ENCODE data around the gene NPEPPS. TPM values are rescaled to one million over a fixed set of nuclear protein-coding genes. Genes with fewer than 3 reads are reported as not detected.
"Not testable (repeated sequence)": the region's sequence is repeated elsewhere in the genome, so short reads cannot be mapped to it uniquely, and the experiment has no call there.

NPEPPS gene
- total RNA-seq, 1 donor from 2014 or later, result 106 TPM

GRCh38 chr17:47522341-47522740 is 8.6 kb upstream of the NPEPPS start:
- H3K9me3 Mint-ChIP-seq; intact Hi-C loops (cut with micrococcal nuclease); H3K4me1 Mint-ChIP-seq (ENCODE audit: low read depth); H3K27me3 Mint-ChIP-seq (ENCODE audit: insufficient read depth); H3K4me3 Mint-ChIP-seq; H3K36me3 Mint-ChIP-seq (ENCODE audit: low read depth); DNase-seq (ENCODE audit: low spot score); H3K27ac Mint-ChIP-seq: not testable (repeated sequence)

GRCh38 chr17:47531233-47531820 is 419 bp downstream of the NPEPPS start:
- DNase-seq (ENCODE audit: low spot score), result peak; percentile 4
- H3K9me3 Mint-ChIP-seq; H3K4me3 Mint-ChIP-seq; H3K36me3 Mint-ChIP-seq (ENCODE audit: low read depth); H3K27me3 Mint-ChIP-seq (ENCODE audit: insufficient read depth); H3K27ac Mint-ChIP-seq: not testable (repeated sequence)
- H3K4me1 Mint-ChIP-seq (ENCODE audit: low read depth), result peaks cover 13% of the 10 kb centered on the region
- intact Hi-C loops (cut with micrococcal nuclease), result loop anchor here (5.0 kb wide), 2 partner anchors 39 to 366 kb away; partner anchors contain the start of gene SP2

- intact Hi-C loops (cut with micrococcal nuclease); DNase-seq (ENCODE audit: low spot score); H3K4me3 Mint-ChIP-seq; H3K9me3 Mint-ChIP-seq; H3K27ac Mint-ChIP-seq; H3K27me3 Mint-ChIP-seq (ENCODE audit: insufficient read depth); H3K36me3 Mint-ChIP-seq (ENCODE audit: low read depth); H3K4me1 Mint-ChIP-seq (ENCODE audit: low read depth): not testable (repeated sequence)
Measured at GRCh38 chr17:47539085-47539484, 8.2 kb downstream of the NPEPPS start.

- H3K36me3 Mint-ChIP-seq (ENCODE audit: low read depth), result not testable (repeated sequence)
Measured at GRCh38 chr17:47541676-47542075, 10.8 kb downstream of the NPEPPS start.

GRCh38 chr17:47544327-47544726 is 13.4 kb downstream of the NPEPPS start:
- H3K36me3 Mint-ChIP-seq (ENCODE audit: low read depth); H3K9me3 Mint-ChIP-seq; H3K27ac Mint-ChIP-seq: not testable (repeated sequence)

More at GRCh38 chr17:47541676-47542075, 10.8 kb downstream of the NPEPPS start:
- DNase-seq (ENCODE audit: low spot score); H3K27me3 Mint-ChIP-seq (ENCODE audit: insufficient read depth); H3K4me3 Mint-ChIP-seq; H3K9me3 Mint-ChIP-seq; H3K4me1 Mint-ChIP-seq (ENCODE audit: low read depth); intact Hi-C loops (cut with micrococcal nuclease); H3K27ac Mint-ChIP-seq: not testable (repeated sequence)

GRCh38 chr17:47554733-47555132 is 23.8 kb downstream of the NPEPPS start:
- H3K4me1 Mint-ChIP-seq (ENCODE audit: low read depth); H3K4me3 Mint-ChIP-seq; DNase-seq (ENCODE audit: low spot score); H3K9me3 Mint-ChIP-seq; H3K27me3 Mint-ChIP-seq (ENCODE audit: insufficient read depth); intact Hi-C loops (cut with micrococcal nuclease); H3K36me3 Mint-ChIP-seq (ENCODE audit: low read depth); H3K27ac Mint-ChIP-seq: not testable (repeated sequence)

More at GRCh38 chr17:47544327-47544726, 13.4 kb downstream of the NPEPPS start:
- H3K4me1 Mint-ChIP-seq (ENCODE audit: low read depth); DNase-seq (ENCODE audit: low spot score); H3K27me3 Mint-ChIP-seq (ENCODE audit: insufficient read depth); H3K4me3 Mint-ChIP-seq; intact Hi-C loops (cut with micrococcal nuclease): not testable (repeated sequence)

GRCh38 chr17:47556108-47556507 is 25.2 kb downstream of the NPEPPS start:
- H3K4me1 Mint-ChIP-seq (ENCODE audit: low read depth); DNase-seq (ENCODE audit: low spot score); H3K36me3 Mint-ChIP-seq (ENCODE audit: low read depth); H3K4me3 Mint-ChIP-seq; H3K9me3 Mint-ChIP-seq; H3K27me3 Mint-ChIP-seq (ENCODE audit: insufficient read depth); H3K27ac Mint-ChIP-seq; intact Hi-C loops (cut with micrococcal nuclease): not testable (repeated sequence)

GRCh38 chr17:47560517-47561043 is 29.7 kb downstream of the NPEPPS start:
- H3K27ac Mint-ChIP-seq; intact Hi-C loops (cut with micrococcal nuclease); H3K27me3 Mint-ChIP-seq (ENCODE audit: insufficient read depth); H3K9me3 Mint-ChIP-seq; H3K4me3 Mint-ChIP-seq; DNase-seq (ENCODE audit: low spot score); H3K36me3 Mint-ChIP-seq (ENCODE audit: low read depth): not testable (repeated sequence)
- H3K4me1 Mint-ChIP-seq (ENCODE audit: low read depth), result peaks cover 10% of the 10 kb centered on the region

GRCh38 chr17:47561698-47562405 is 30.9 kb downstream of the NPEPPS start:
- DNase-seq (ENCODE audit: low spot score); H3K9me3 Mint-ChIP-seq; H3K27me3 Mint-ChIP-seq (ENCODE audit: insufficient read depth); intact Hi-C loops (cut with micrococcal nuclease); H3K4me3 Mint-ChIP-seq; H3K36me3 Mint-ChIP-seq (ENCODE audit: low read depth): not testable (repeated sequence)
- H3K27ac Mint-ChIP-seq, result peak overlapping the region; percentile 44
- H3K4me1 Mint-ChIP-seq (ENCODE audit: low read depth), result peaks cover 10% of the 10 kb centered on the region

- H3K36me3 Mint-ChIP-seq (ENCODE audit: low read depth); H3K4me3 Mint-ChIP-seq; intact Hi-C loops (cut with micrococcal nuclease); H3K27ac Mint-ChIP-seq; H3K27me3 Mint-ChIP-seq (ENCODE audit: insufficient read depth); DNase-seq (ENCODE audit: low spot score); H3K9me3 Mint-ChIP-seq: not testable (repeated sequence)
- peaks cover 10% of the 10 kb centered on the region for H3K4me1 Mint-ChIP-seq (ENCODE audit: low read depth)
Measured at GRCh38 chr17:47562406-47562705, 31.4 kb downstream of the NPEPPS start.

GRCh38 chr17:47567261-47567660 is 36.4 kb downstream of the NPEPPS start:
- H3K9me3 Mint-ChIP-seq; H3K4me3 Mint-ChIP-seq; H3K27me3 Mint-ChIP-seq (ENCODE audit: insufficient read depth); DNase-seq (ENCODE audit: low spot score); intact Hi-C loops (cut with micrococcal nuclease); H3K4me1 Mint-ChIP-seq (ENCODE audit: low read depth); H3K27ac Mint-ChIP-seq: not testable (repeated sequence)
- peaks cover 12% of the 10 kb centered on the region for H3K36me3 Mint-ChIP-seq (ENCODE audit: low read depth)

- H3K4me3 Mint-ChIP-seq; intact Hi-C loops (cut with micrococcal nuclease); H3K27ac Mint-ChIP-seq; H3K9me3 Mint-ChIP-seq; H3K27me3 Mint-ChIP-seq (ENCODE audit: insufficient read depth); DNase-seq (ENCODE audit: low spot score); H3K4me1 Mint-ChIP-seq (ENCODE audit: low read depth): not testable (repeated sequence)
- peaks cover 14% of the 10 kb centered on the region for H3K36me3 Mint-ChIP-seq (ENCODE audit: low read depth)
Measured at GRCh38 chr17:47572561-47572960, 41.7 kb downstream of the NPEPPS start.

GRCh38 chr17:47582416-47582815 is 51.5 kb downstream of the NPEPPS start:
- H3K27ac Mint-ChIP-seq; H3K36me3 Mint-ChIP-seq (ENCODE audit: low read depth); H3K27me3 Mint-ChIP-seq (ENCODE audit: insufficient read depth); DNase-seq (ENCODE audit: low spot score); H3K4me3 Mint-ChIP-seq; H3K4me1 Mint-ChIP-seq (ENCODE audit: low read depth); intact Hi-C loops (cut with micrococcal nuclease); H3K9me3 Mint-ChIP-seq: not testable (repeated sequence)
